AG08396 (cell line): Measurements from ENCODE around the gene GABRB1.
A peak's percentile ranks its signal among the peaks of the same experiment; 100 is the strongest.
"Not testable (repeated sequence)": the region's sequence is repeated elsewhere in the genome, so short reads cannot be mapped to it uniquely, and the experiment has no call there.

Experiments
- DNase-seq: peaks from one replicate; pipeline ENCODE4 v3.0.0; 2012; ENCODE audit warnings: low spot score, mixed read lengths

The GABRB1 gene

DNA sequence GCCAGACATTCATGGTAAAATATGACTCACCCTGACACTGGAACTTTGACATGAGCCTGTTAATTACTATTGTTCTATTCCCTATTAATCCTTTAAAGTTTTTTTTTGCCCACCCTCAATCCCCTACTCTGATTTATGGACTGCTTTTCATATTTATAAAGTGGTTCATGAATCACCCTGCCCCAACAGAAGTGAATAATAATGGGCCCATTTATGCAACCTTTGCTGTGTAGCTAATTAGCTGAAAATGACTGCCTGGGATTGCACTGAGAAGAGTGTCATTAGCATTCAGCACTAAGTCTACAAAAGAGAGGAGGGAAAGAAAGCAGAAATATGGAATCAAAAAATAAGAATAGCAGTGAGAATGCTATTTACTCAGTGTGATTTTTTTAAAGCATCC is 277.8 kb downstream of the GABRB1 start:
- DNase-seq: no peak

DNA sequence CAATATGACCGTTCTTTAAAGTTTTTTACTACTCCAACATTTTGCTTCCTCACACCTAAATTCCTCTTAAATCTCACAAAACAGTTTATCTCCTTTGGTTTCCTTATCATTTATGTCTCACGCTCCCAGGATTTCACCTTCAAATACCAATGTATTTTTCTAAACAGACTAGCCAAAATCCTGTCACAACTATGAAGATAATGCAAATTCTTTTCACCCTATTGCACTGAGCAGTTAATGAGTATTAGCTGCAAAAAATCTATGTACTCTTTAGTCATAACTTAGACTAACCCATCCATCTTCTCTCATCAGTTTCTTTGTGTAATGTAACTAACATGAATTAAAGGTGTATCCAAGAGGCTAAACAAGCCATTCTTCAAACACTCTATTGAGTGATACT is 280.8 kb downstream of the GABRB1 start:
- no peak for DNase-seq

DNA sequence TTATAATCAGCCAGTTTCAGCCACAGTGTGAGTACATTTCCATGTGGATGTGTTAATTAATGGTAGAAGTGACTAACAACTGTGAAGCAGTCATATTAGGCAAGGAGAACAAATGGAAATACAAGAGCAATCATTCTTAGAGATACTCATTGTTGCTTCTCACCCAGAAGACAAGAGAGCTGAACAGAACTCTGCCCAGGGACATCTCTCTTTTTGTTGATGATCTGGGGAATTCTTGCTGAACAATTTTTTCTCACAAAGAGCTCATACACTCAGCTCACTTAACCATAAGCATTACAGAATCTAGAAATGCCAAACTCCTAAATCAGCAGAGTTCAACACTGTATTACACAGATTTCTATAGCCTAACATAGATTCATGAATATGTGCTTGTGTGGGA is 282.0 kb downstream of the GABRB1 start:
- DNase-seq: no peak

DNA sequence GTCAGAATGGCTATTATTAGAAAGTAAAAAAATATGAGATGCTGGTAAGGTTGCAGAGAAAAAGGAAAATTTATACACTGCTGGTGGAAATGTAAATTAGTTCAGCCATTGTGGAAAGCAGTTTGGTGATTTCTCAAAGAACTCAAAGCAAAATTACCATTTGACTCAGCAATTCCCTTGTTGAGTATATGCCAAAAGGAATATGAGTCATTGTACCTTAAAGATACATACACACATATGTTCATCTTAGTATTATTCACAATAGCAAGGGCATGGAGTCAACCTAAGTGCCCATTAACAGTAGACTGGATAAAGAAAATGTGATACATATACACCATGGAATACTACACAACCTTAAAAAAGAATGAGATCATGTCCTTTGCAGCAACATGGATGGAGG is 284.0 kb downstream of the GABRB1 start:
- no peak for DNase-seq

DNA sequence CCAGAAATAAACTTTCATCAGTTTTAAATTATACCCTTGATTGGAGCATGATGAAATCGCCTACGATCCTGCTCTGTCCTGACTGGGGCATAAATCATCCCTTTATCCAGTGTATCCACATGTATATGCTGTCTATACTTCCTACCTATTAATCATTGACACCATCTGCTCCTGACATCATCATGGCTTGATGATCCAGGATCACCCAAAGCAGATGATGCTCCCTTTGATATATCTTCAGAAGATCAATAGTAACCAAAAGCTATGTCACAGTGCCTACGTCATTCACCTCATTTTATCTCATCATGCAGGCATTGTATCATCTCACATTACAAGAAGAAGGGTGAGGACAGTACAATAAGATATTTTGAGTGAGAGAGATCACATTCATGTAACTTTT is 294.7 kb downstream of the GABRB1 start:
- no peak for DNase-seq

DNA sequence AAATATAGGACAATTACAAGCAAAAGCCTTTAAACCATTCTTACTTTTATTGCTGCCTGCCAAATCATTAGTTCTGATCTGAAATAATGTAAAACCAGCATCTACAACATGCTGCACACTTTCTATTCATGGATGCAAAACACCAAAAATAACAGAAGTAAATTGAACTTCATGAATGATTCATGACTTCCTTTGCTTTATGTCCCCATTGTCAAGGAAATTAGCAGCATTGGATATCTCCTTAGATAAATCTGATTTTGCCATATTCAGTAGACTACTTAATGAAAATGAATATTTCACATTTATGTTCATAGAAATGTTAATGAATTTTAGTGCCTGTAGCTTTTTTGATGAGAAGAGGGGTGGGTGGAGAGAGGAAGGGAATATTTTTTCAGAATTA is 299.5 kb downstream of the GABRB1 start:
- DNase-seq: no peak

DNA sequence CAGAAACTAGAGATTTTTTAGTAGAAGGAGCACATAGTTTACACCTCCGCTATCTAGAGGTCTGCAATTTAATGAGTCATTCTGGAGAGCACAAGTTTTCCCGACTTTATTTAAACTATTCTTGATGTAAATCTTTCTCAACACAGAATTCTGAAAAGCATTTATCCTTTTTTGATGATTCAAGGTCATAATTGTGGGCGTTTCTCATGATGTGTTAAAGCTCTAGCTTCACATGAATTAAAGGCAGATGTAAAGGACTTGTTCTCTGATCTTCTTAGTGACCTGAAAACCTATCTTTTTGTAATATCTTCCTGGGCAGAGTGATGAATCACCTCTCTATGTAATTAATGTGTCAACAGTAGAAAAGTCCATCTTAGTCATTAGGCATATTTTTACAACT is 303.3 kb downstream of the GABRB1 start:
- no peak for DNase-seq

DNA sequence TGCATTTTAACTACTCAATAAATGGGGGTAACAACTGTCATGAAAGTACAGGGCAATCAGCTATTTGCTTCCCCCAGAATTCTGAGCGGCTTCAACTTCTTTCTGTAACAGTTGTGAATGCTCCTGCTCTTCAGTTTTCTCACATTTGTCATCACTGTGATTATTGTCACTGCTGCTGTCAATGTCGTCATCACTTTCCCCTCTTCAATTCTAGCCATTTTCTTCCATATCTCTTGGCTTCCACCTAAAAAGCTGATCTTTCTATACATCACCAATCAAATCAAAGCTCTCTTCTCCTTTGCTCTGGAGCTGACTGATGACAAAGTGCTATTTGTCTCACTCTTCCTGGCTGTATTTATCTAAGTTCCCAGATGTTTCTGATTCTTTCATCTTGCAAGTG is 306.5 kb downstream of the GABRB1 start:
- no peak for DNase-seq

DNA sequence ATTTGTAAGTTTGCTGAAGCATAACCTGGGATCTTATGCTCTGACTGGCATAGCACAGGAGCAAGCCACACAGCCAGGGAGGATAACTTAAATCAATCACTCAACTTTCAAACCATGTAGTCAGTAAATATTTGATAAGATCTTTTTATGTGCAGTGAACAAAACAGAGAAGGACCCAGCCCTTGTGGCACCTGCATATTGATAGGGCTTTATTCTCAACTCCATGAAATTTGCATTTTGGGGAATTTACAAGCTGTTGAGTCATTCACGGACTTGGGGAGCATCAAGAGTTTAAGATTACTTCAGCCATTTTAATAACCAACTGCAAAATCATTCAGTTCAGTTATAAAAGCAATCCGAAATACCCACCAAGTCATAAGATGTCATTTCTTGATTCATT is 309.5 kb downstream of the GABRB1 start:
- no peak for DNase-seq

DNA sequence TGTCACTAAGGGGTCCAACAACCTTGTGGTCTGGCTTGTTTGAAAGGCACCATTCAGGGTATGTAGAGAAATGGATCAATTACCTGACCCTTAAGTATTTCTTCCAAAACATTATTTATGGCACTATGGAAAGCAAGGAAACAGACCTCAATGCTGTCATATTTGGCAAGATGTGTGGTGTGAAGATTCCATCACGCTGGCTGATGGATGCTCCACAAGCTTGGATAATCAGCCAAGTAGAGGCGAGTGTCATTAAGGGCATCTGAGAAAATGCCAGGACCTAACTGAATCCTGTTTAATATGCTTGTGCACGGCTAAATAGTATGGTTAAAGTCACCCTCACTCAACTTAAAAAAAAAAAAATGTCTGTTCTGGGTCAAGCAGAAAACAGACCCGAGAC is 311.4 kb downstream of the GABRB1 start:
- no peak for DNase-seq

DNA sequence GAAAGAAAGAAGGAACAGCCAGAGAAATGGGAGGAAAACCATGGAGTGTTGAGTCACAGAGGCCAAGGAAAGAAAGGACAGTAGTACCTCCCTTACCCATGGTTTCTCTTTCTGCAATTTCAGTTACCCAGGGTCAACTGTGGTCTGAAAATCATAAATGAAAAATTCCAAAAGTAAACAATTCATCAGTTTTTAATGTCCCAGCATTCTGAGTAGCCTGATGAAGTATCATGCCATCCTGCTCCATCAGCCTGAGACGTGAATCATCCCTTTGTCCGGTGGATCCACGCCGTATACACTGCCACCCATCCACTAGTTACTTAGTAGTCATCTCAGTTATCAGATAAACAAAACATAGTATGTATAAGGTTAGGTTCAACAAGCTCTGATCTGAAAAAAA is 318.0 kb downstream of the GABRB1 start:
- peak; percentile 12 for DNase-seq

DNA sequence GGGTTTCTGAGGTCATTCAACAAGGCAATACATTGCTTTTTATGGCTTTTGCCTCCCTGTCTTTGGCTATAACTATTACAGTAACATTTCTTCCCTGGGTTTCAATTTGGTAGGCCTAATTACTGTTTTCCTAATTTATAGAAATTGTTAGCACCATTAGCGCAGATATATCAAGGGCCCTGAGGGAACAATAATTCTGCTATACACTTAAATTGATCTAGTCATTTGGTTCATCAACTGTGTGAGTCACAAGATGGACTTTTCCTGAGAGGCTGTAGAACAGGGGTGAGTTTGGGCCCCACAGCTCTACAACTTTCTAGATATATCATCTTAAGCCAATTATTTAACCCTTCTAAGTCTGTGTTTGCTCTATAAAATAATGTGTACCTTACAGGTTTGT is 324.2 kb downstream of the GABRB1 start:
- no peak for DNase-seq

DNA sequence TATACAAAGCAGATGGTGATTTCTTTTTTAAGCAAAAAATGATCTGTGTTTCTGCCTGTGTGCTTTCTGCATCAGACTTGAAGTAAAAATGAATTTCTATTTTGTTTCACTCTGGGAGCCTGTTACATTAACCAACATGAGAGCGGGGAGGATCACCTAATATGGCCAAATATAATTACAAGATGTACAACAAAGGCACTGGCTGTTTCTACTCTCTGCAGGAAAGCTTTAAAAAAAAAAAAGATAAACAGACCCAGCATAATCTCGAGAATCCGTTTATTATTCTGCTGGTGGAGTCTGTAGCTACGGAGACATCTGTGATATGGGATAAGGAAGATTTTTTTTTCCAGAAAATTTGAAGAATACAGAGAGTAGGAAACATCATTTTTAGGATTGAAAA is 328.5 kb downstream of the GABRB1 start:
- no peak for DNase-seq

DNA sequence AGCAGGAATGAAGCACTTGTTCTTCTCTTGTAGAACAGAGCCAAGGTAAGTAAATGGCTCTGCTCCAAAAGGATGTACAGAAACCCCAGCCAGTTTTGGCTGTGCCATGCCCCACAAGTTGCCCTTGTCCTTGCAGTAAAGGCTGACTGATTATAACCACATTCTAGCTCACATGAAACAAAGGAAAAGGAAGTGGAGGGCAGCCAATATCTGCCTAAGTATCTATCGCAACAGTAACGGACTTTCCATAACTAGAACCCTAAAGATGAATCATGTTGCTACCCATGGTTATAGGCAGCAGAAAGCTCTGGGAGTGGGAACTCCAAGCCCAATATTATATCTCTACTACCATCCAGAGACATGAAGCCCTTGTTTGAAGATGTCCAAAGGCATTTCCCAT is 336.4 kb downstream of the GABRB1 start:
- DNase-seq: no peak

DNA sequence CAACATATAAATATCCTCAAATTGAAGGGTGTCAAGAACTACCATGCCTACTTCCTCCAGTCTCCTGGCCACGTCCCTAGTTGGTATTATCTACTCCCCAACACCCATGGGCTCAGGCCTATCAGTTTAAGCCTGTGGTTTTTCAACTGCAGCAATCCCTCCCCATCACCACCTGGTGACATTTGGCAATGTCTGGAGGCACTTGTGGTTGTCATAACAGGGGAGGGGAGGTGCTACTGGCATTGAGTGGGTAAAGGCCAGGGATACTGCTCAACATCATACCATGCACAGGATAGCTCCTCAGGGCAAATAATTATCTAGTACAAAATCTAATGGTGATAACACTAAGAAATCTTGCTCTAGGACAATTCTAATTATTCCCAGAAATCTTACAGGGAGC is 336.8 kb downstream of the GABRB1 start:
- no peak for DNase-seq

DNA sequence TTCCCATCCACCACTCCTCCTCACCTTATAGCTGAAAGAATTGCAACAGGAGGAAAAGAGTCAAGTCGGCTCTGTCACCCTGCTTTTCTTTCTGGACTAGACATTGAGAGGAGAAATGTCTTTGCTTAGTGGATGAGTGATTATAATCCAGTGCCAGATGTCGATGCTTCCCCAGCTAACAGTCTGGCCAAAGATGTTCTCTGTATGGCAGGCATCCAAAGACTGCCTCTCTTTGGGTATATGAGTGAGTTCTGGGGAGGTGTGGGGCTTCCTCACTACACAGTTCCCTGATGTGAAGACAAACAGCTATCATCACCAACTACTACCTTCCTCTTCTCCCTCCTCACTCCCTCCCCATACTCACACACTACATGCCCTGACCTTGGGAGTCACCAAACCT is 341.2 kb downstream of the GABRB1 start:
- DNase-seq: no peak

DNA sequence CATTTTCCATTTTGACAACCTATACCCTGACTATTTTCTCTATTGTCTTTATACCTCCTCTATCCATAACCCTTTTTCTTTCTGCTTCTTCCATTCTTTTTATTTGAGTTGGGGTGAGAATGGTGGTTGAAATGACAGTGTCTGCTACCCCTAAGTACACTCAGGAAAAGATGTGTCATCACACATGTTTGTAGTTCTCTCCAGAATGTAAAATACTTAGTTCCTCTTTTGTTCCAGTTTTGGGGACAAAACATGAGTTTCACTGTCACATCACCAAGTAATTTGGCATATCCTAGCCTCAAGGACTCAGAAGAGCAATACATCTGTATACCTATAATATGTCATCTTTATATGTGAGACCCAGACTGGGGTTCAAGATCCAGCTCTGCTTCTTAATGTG is 341.8 kb downstream of the GABRB1 start:
- DNase-seq: no peak

DNA sequence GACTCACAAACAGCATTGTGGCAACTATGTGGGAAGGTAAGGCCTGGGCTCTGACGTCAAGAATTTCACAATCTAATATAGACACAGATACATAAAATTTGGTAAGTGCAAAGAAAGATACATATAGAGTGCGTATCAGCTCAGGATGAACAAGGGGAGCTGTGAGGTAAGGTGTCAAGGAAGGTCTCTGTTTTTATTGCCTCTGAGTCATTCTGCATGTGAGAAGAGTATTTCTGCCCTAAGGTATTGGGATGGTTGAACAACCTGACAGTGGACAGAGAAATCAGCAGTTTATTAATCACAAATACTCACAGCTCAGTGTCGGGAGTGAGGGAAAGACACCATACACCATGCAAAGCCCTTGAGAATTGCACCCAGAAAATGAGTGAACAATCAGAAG is 342.3 kb downstream of the GABRB1 start:
- no peak for DNase-seq

DNA sequence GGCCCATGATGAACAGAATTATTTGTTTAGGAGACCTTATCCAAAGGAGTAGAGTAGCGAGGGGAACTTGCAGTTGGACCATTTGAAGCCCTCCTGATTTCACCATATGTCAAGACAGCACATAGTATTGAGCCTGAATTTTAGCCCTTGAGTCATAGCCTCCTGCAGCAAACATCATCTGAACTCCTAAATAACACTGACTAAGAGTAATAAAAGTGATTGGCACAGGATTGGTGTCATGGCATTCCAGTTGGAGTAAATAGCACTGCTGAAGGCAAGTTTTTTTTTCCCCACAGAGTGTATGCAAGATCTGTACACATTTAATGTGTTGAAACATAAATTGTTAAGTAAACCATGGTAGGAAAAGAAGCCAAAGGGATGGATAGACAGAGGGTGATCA is 343.1 kb downstream of the GABRB1 start:
- DNase-seq: peak; percentile 15

DNA sequence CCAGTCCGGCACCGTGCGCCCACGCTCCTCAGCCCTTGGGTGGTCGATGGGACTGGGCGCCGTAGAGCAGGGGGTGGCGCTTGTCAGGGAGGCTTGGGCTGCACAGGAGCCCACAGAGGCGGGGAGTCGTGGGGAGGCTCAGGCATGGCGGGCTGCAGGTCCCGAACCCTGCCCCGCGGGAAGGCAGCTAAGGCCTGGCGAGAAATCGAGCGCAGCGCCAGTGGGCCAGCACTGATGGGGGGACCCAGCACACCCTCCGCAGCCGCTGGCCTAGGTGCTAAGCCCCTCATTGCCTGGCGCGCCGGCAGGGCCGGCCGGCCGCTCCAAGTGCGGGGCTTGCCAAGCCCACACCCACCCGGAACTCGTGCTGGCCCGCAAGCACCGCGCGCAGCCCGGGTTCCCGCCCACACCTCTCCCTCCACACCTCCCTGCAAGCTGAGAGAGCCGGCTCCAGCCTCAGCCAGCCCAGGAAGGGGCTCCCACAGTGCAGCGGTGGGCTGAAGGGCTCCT is 346.7 kb downstream of the GABRB1 start:
- not testable (repeated sequence) for DNase-seq

DNA sequence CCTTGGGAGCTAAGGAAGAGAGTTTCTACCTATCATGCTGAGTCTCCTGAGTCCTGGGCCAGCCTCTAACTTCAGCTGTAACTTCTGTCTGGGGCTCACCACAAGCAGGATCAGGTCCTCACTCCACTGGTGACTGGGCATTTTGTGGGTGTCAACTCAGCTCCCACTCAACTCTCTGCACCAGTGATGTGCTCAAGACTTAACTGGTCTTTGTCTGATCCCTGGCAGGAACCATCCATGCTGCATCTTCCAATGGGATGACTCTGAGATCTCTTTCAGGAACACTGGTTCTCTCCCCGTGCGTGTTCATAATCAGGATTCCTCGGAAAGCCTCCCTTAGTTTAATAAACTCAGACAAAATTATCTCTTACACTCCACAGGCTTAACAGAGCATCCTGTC is 349.8 kb downstream of the GABRB1 start:
- no peak for DNase-seq

DNA sequence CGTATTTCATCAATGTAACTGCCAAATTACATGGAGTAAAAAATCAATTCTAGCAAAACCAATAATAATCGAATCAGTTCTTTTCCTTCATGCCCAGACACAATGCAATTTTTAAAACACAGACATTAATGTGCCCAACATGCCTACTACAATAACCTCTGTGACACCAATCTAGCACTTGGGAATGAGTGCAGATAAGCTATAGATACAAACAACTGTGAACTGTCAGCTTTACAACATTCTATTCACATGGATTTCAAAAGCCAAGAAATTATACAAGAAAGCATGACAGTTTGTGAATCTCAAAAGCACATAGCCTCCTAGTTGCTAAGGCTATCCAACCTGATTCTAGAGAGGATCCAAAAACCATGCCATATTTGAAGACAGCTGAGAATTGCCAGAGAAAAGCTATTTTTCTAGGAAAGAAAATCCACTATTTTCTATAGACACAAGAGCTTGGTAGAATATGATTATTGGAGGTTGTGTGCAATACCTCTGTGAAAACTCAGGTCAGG is 351.5 kb downstream of the GABRB1 start:
- no peak for DNase-seq

DNA sequence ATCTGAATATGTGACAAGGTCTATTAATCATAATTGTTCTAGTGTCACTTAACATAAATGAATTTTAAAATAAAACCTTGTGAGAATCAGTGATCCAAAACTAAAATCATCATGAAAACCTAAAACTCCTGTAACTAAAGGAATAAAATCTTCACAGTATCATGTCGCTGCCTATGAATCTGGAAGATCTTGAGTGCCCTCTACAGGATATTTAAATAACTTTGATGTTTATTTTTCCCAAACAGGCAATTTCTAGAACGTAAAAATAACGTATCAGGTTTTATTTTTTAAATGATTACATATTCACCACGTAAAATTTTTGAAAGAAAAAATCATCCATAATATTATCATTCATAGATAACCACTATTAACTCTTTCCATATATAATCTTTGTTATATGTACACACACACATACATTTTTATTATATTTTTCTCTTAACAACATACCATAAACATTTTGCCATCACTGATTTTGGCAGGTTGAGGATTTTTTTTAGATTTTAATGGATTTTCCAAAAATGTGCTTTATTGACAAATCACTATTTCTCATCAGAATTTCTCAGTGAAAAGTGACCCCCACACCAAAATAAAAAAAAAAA is 352.6 kb downstream of the GABRB1 start:
- peak; percentile 57 for DNase-seq

DNA sequence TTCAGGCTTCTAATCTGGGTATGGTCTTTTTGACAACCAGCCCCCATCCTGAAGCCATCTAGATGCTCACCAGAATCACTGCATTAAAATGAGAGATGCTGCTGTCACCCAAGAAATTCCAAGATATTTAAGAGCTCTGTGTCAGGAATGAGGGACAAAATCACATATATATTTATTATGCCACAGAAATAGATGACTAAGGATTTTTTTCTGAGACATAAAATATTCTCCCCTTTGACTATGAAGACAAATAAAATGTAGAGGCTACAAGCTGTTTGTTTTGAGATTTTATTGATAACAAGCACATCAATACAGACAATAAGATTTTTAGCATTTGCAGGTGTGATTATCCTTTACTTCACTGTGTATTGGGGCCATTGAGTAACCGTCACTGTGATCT is 354.8 kb downstream of the GABRB1 start:
- no peak for DNase-seq
